ENCODE measurements around the gene LLPH.

- no peak for TF ChIP-seq POLR2A (IDR thresholded peaks at IDR 0.05; ENCODE audit: low read length)
- no peak for TF ChIP-seq GATA1 (IDR thresholded peaks at IDR 0.05; ENCODE audit: low read depth, low read length)
These were observed 2.9 kb downstream of the LLPH start for GRCh38 chr12:66127650-66128049.

Measured in erythroblast (primary cell).